Astrocyte (in vitro differentiated cells and primary cell): ENCODE data around the gene GRK5. TPM values are rescaled to one million over a fixed set of nuclear protein-coding genes. Genes with fewer than 3 reads are reported as not detected.

Experiments
- DNase-seq: peaks from one replicate; pipeline ENCODE4 v3.0.0-alpha.2; 2010; ENCODE audit warnings: low read depth
- FAIRE-seq: peaks from 2 replicates; lab custom pipeline; 2011; peaks lifted over from hg19 to GRCh38; lab: Jason Lieb, UNC
- H2AFZ ChIP-seq: 2 replicates; pipeline ENCODE4 v1.6.0; 2012; ENCODE audit warnings: low read depth, low read length, inconsistent platforms
- H3K27ac ChIP-seq: 2 replicates; pipeline ENCODE4 v1.5.1; 2011; ENCODE audit warnings: low read depth, low read length, inconsistent platforms
- H3K27me3 ChIP-seq: 2 replicates; pipeline ENCODE4 v1.6.0; 2011; ENCODE audit warnings: low read length, inconsistent platforms; ENCODE audit not compliant: insufficient read depth
- H3K36me3 ChIP-seq: 2 replicates; pipeline ENCODE4 v1.5.1; 2011; ENCODE audit warnings: low read length, inconsistent platforms; ENCODE audit not compliant: insufficient read depth
- H3K4me1 ChIP-seq: 2 replicates; pipeline ENCODE4 v1.5.1; 2011; ENCODE audit warnings: low read length, inconsistent platforms; ENCODE audit not compliant: insufficient read depth
- H3K4me2 ChIP-seq: 2 replicates; pipeline ENCODE4 v1.6.0; 2012; ENCODE audit warnings: low read length, inconsistent platforms
- H3K4me3 ChIP-seq: 2 replicates; pipeline ENCODE4 v1.5.1; 2011; ENCODE audit warnings: low read depth, mild to moderate bottlenecking, low read length, inconsistent platforms; ENCODE audit not compliant: insufficient read depth
- H3K79me2 ChIP-seq: 2 replicates; pipeline ENCODE4 v1.6.0; 2012; ENCODE audit warnings: mild to moderate bottlenecking, low read length, inconsistent platforms; ENCODE audit not compliant: insufficient read depth
- H3K9ac ChIP-seq: 2 replicates; pipeline ENCODE4 v1.6.0; 2012; ENCODE audit warnings: mild to moderate bottlenecking, low read length, inconsistent platforms
- H3K9me3 ChIP-seq: 2 replicates; pipeline ENCODE4 v1.5.1; 2012; ENCODE audit warnings: low read depth, mild to moderate bottlenecking, low read length, inconsistent platforms; ENCODE audit not compliant: insufficient read depth
- H4K20me1 ChIP-seq: 2 replicates; pipeline ENCODE4 v1.6.0; 2012; ENCODE audit warnings: low read length, inconsistent platforms; ENCODE audit not compliant: insufficient read depth
- H3K27ac Mint-ChIP-seq: one replicate; pipeline ENCODE4 v1.8.0; 2021; ENCODE audit warnings: mild to moderate bottlenecking, mixed read lengths; ENCODE audit not compliant: unreplicated experiment
- H3K27me3 Mint-ChIP-seq: one replicate; pipeline ENCODE4 v1.8.0; 2021; ENCODE audit warnings: low read depth, mixed read lengths; ENCODE audit not compliant: unreplicated experiment
- H3K36me3 Mint-ChIP-seq: one replicate; pipeline ENCODE4 v1.8.0; 2021; ENCODE audit warnings: low read depth, mixed read lengths; ENCODE audit not compliant: unreplicated experiment
- H3K4me1 Mint-ChIP-seq: one replicate; pipeline ENCODE4 v1.8.0; 2021; ENCODE audit warnings: low read depth, mixed read lengths; ENCODE audit not compliant: unreplicated experiment
- H3K4me3 Mint-ChIP-seq: one replicate; pipeline ENCODE4 v1.8.0; 2021; ENCODE audit warnings: mild to moderate bottlenecking, moderate library complexity, mixed read lengths; ENCODE audit not compliant: unreplicated experiment
- H3K9me3 Mint-ChIP-seq: one replicate; pipeline ENCODE4 v1.8.0; 2021; ENCODE audit warnings: mild to moderate bottlenecking, mixed read lengths; ENCODE audit not compliant: unreplicated experiment
- CTCF ChIP-seq: IDR thresholded peaks from 2 replicates; pipeline ENCODE4 v1.5.1; 2011; ENCODE audit warnings: low read depth, mild to moderate bottlenecking, inconsistent platforms, low read length, moderate library complexity; ENCODE audit not compliant: insufficient read depth
- EZH2 ChIP-seq: IDR thresholded peaks from 2 replicates; pipeline ENCODE4 v1.6.1; 2012; ENCODE audit warnings: mild to moderate bottlenecking, low read length, inconsistent platforms; ENCODE audit not compliant: insufficient read depth
- total RNA-seq: library from RNA; stranded (reverse); gene quantifications from 2 replicates; pipeline ENCODE4 v1.2.1, GENCODE V29; 2021

The GRK5 gene
- total RNA-seq, 1 donor from 2014 or later = 8.5 TPM

- Histone ChIP-seq H3K4me2 (no peak overlapping the region), H3K27ac (no peak overlapping the region), H3K9me3 (no peaks in the 10 kb centered on the region), H3K9ac (no peak overlapping the region), H3K4me1 (peaks cover 47% of the 10 kb centered on the region), H3K79me2 (peaks cover 28% of the 10 kb centered on the region), H3K36me3 (no peaks in the 10 kb centered on the region), H2AFZ (no peak overlapping the region), H3K27me3 (no peaks in the 10 kb centered on the region), H4K20me1 (peaks cover 8% of the 10 kb centered on the region), H3K4me3 (no peak overlapping the region)
- TF ChIP-seq EZH2 (no peak), CTCF (no peak)
- no peak overlapping the region for H3K27ac Mint-ChIP-seq
- no peaks in the 10 kb centered on the region for H3K9me3 Mint-ChIP-seq
- peaks cover 53% of the 10 kb centered on the region for H3K4me1 Mint-ChIP-seq
- peaks cover 2% of the 10 kb centered on the region for H3K36me3 Mint-ChIP-seq
- DNase-seq (no peak), FAIRE-seq (no peak)
- H3K27me3 Mint-ChIP-seq = no peaks in the 10 kb centered on the region
- no peak overlapping the region for H3K4me3 Mint-ChIP-seq
Measured at GRCh38 chr10:119314061-119314460, 106.7 kb downstream of the GRK5 start.

GRCh38 chr10:119314486-119314885 lies 107.1 kb downstream of the GRK5 start:
- Histone ChIP-seq H3K4me3 (no peak overlapping the region), H3K4me2 (peak overlapping the region; percentile 77), H4K20me1 (peaks cover 8% of the 10 kb centered on the region), H2AFZ (no peak overlapping the region), H3K9ac (peak overlapping the region; percentile 83), H3K9me3 (no peaks in the 10 kb centered on the region), H3K79me2 (peaks cover 24% of the 10 kb centered on the region), H3K4me1 (peaks cover 47% of the 10 kb centered on the region), H3K27me3 (no peaks in the 10 kb centered on the region), H3K27ac (peak overlapping the region; percentile 99), H3K36me3 (no peaks in the 10 kb centered on the region)
- no peak for DNase-seq
- Mint-ChIP-seq H3K4me1 (peaks cover 53% of the 10 kb centered on the region), H3K27ac (no peak overlapping the region), H3K4me3 (no peak overlapping the region), H3K27me3 (no peaks in the 10 kb centered on the region), H3K36me3 (peaks cover 2% of the 10 kb centered on the region), H3K9me3 (no peaks in the 10 kb centered on the region)
- no peak for FAIRE-seq
- TF ChIP-seq CTCF = no peak
- no peak for TF ChIP-seq EZH2

- Histone ChIP-seq H3K9me3 (no peaks in the 10 kb centered on the region), H3K27ac (peak overlapping the region; percentile 99), H3K27me3 (no peaks in the 10 kb centered on the region), H3K4me2 (peak overlapping the region; percentile 77), H2AFZ (peak overlapping the region; percentile 19), H3K4me3 (peak overlapping the region; percentile 14), H3K36me3 (no peaks in the 10 kb centered on the region), H3K4me1 (peaks cover 47% of the 10 kb centered on the region), H4K20me1 (peaks cover 8% of the 10 kb centered on the region), H3K9ac (peak overlapping the region; percentile 83), H3K79me2 (peaks cover 23% of the 10 kb centered on the region)
- Mint-ChIP-seq H3K27me3 (no peaks in the 10 kb centered on the region), H3K36me3 (peaks cover 2% of the 10 kb centered on the region), H3K27ac (peak overlapping the region; percentile 96), H3K9me3 (no peaks in the 10 kb centered on the region), H3K4me1 (peaks cover 54% of the 10 kb centered on the region), H3K4me3 (peak overlapping the region; percentile 74)
- TF ChIP-seq EZH2 = no peak
- TF ChIP-seq CTCF = no peak
- DNase-seq (peak; percentile 97), FAIRE-seq (no peak)
Measured at GRCh38 chr10:119315128-119316001, 108.0 kb downstream of the GRK5 start.
